ENCODE measurements around the gene PREX1.
"Not testable (repeated sequence)": the region's sequence is repeated elsewhere in the genome, so short reads cannot be mapped to it uniquely, and the experiment has no call there.

Gene PREX1

GRCh38 chr20:48794360-48794759 is 33.4 kb downstream of the PREX1 start:
- DNase-seq (ENCODE audit: low read depth) = no peak

DNA sequence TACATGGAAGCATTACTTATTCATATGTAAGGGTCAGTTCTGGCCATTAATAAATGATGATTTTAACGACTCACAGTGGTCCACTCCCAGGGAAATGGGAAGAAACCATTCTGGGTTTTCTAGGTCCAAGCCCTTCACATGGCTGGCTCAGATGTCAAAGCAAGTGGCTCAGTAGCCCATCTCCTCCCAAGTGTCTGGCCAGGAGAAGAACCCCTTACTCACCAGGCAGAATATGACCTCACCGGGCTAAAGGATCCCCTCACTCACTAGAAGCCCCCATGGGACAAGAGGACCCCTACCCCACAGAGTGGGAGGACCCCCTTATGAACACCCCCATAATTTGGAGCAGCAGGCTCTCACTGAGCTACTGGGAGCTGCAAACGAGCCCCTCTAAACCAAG is 34.0 kb downstream of the PREX1 start:
- no peak for DNase-seq (ENCODE audit: low read depth)

GRCh38 chr20:48791666-48792071 is 36.1 kb downstream of the PREX1 start:
- DNase-seq (ENCODE audit: low read depth) = no peak

DNA sequence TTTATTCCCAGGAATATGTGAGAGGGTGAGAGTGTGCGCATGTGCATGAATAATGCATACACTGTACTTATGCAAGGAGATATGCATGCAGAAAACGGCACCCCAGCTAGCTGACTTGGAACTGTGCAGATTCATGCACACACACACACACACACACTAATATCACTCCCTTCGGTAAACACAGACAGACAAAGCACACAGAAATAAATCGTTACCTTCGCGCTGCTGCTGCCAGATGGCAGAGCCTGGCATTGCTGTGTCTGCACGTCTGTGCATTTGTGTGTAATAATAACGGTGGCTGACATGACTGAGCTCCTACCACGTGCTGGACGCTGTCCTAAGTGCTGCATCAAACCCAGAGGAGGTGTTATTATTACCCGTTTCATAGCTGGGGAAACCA is 36.8 kb downstream of the PREX1 start:
- no peak for DNase-seq (ENCODE audit: low read depth)

DNA sequence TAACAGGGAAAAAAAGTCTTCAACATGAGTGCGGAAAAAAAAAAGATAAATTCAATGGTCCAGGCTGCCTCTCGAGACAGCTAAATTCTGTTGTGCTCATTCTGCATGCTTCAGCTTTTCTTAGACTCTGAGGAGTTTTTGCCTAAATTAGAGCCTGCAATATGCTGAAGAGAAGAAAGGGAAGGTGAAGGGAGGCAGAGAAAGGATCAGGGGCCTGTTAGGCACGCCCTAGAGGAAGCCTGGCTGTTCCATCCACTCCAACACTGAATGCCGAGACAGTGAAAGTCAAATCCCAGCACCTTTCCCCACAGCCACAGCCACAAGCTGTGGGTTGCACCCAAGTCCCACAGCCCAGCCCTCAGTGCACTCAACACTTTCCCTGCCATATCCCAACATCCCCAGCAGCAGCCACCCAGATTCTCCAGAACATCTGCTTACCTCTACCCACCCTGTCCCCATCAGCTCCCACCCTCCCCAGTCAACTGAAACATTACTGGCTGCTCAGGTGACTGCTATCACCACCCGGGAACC is 37.3 kb downstream of the PREX1 start:
- no peak for DNase-seq (ENCODE audit: low read depth)

DNA sequence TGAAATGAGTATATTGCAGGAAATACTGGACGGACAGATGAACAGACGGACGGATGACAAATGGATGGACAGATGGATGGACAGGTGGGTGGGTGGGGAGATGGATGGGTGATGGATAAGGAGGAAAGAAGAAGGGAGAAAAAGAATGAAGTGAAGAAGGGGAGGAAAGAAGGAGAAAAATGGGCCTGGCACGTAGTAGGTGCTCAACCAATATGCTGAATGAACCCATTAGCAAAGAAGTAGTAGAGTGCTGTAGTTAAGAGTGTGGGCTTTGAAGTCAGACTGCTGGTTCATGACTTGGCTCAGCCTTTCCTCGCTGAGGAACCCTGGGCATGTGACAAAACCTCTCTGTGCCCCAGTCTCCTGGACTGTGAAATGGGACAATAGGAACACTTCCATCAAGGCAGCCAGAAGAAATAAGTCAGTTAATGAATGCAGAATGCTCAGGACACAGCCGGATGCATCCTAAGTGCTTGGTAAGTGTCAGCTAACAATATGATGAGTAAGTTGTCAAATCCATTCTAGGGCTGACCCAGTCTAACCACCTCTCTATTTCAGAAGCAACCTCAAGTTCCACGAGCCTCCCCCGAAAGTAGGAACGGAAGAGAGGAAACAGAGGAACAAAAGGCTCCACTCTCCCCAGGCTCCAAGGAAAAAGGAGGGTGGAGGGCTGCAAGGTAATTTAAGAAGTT is 37.9 kb downstream of the PREX1 start:
- no peak for DNase-seq (ENCODE audit: low read depth)

GRCh38 chr20:48789185-48789668 is 38.6 kb downstream of the PREX1 start:
- DNase-seq (ENCODE audit: low read depth) = no peak

- DNase-seq (ENCODE audit: low read depth) = no peak
These were observed 39.2 kb downstream of the PREX1 start for GRCh38 chr20:48788486-48789072.

DNA sequence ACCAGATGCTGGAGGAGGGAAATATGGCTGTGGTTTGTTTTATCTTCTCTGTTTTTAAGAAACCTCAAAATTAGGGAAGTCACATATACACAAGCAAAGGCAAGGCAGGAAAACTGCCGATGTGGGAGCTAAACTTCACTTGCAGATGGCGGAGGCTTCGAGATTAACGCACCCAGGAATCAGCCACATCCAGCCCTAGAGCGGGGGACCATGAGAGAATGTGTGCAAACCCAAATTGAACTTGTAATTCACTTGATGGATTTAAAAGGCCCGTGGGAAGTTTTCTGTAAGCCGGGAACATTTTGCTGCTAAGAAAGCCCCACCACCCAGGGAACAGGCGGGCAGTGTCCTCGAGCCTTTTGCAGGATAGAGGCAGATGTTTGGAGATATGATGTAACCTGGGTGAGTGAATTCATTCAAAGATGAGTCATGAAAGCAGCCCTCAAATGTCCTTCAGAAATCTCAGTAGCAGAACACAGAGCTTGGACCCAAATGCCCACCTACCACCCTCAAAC is 39.9 kb downstream of the PREX1 start:
- no peak for DNase-seq (ENCODE audit: low read depth)

DNA sequence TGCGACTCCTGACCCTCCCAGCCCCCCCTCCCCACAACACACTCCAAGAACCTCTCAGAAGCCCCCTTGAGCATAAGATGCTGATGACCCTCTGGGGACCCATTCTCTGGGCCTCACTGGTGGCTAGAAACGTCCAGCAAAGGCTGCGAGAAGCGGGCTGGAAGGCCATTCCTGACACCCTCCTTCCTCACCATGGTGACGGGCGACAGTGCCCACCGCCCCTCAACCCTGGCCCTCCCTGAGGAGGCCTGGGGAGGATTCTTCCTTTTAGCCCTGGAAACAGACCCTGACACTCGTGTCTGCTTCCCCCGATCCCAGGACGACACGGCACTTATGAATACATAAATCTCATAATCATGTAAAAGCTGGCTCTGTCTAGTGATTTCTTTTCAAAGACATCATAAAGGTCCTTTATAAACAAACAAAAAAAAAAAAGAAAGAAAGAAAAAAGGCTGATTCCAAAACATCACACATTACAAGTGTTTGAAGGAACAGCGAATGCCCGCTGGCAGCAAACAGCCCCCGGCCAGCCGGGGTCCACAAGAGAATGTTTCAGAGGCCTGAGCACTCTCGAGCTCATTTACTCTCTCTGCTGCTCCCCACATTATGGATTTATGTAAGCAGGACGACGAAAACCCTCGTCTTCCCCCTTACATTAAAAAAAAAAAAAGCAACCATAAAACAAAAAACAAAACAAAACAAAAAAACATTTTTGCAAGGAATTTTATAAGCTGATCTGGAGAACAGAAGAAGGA is 40.7 kb downstream of the PREX1 start:
- DNase-seq (ENCODE audit: low read depth) = no peak

- no peak for DNase-seq (ENCODE audit: low read depth)
These were observed 42.0 kb downstream of the PREX1 start for GRCh38 chr20:48785801-48786200.

DNA sequence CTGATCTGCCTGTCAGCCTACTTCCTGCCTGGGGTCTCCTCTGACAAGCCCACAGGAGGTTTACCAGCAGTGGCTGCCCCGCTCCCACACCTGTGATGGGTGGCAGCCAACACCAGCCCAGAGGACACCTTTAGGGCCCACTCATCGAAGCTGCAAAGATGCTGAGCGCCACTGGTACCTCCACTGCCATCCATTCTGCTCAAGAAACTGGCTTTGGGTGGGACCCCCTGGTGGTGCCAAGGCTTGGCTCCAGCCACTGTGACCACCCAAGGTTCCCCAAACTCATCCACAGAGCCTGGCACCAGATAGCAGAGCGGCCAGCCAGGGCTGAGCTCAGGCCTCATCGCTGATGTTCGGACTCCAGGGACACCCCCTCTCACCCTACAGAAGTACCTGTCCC is 42.5 kb downstream of the PREX1 start:
- no peak for DNase-seq (ENCODE audit: low read depth)

DNA sequence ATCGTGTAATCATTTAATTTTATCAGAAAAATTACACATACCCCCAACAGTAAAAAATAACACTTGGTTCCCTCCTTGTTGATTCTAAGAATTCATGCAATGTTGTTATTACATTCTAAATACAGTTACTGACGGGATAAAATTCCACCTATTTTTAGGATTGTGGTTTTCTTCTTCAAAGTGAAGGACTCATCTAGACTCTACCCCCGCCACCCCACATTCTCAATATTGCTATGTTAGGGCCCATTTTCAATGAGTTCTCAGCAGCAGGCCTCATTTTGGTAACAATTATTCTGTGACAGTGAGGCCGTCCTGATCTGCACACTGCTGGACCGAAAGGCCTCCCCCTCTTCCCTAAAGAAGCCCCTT is 43.5 kb downstream of the PREX1 start:
- no peak for DNase-seq (ENCODE audit: low read depth)

DNA sequence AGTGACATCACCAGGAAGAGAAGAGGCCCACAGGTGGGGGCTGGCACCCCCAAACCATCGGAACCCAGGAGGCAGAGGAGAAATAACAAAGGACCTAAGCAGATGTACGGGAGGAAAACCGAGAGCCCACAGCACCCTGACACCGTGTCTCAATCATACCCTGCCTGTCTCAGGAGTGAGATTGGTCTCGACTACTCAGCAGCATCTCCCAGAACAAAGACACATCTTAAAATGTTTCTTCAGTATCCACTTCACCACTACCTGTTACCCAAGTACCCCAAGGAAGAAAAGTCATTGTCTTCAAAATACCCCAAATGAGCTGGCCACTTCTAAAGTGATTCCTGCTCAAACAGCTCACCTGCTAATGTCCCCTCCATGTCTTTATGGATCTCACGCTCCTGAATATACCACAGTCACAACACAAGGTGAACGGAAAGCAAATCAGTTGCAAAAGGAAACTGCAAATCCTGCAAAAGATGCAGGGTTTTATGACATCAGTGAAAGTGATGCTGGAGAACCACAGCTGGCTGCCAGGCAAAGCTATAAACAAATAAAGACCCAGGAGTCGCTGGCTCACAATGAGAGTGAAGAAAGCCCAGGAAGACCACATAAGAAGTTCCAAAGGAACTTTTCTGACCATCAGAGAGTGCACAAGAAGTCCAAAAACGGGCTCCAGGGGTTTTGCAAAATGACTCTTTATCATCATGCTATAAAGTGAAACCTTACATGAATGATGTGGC is 44.1 kb downstream of the PREX1 start:
- DNase-seq (ENCODE audit: low read depth) = no peak

- no peak for DNase-seq (ENCODE audit: low read depth)
These were observed 44.9 kb downstream of the PREX1 start for GRCh38 chr20:48782901-48783308.

DNA sequence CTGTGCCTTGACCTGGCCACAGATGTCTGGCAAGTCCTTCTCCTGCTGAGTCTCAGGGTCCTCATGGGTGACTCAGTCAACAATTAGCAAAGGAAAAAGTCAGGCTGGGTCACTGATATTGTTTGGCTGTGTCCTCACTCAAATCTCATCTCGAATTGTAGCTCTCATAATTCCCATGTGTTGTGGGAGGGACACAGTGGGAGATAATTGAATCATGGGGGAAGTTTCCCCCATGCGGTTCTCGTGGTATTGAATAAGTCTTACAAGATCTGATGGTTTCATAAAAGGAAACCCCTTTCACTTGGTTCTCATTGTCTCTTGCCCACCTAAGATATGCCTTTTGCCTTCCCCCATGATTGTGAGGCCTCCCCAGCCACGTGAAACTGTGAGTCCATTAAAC is 45.7 kb downstream of the PREX1 start:
- no peak for DNase-seq (ENCODE audit: low read depth)

DNA sequence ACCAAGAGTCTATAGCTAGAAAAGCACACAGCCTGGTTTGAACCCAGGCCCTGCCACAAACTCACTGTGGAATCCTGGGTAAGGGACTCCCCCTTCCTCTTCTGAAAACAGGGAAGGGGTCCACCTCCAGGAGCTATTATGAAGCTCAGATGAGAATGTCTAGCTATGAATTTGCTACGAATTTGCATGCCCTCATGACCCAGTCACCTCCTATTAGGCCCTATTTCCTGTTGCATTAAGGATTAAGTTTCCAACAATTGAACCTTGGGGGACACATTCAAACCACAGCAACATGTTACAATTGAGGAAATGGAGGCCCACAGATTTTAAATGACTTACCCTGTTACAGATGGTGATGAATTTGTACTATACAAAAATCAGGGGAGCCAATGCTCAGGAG is 46.2 kb downstream of the PREX1 start:
- no peak for DNase-seq (ENCODE audit: low read depth)

DNA sequence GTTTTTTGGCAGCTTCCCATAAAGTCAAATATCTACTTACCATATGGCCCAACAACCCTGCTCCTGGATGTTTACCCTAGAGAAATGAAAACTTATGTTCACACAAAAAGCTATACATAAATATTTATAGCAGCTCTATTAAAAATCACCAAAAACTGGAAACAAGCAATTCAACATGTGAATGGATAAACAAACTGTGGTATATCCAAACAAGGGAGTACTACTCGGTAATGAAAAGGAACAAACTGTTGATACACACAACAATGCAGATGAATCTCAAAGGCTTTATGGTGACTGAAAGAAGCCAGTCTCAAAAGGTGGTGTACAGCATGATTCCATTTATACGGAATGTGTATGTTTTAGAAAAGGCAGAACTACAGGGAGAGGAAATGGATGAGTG is 48.4 kb downstream of the PREX1 start:
- no peak for DNase-seq (ENCODE audit: low read depth)

- no peak for DNase-seq (ENCODE audit: low read depth)
These were observed 50.0 kb downstream of the PREX1 start for GRCh38 chr20:48777821-48778220.

GRCh38 chr20:48777005-48777404 is 50.8 kb downstream of the PREX1 start:
- DNase-seq (ENCODE audit: low read depth) = no peak

DNA sequence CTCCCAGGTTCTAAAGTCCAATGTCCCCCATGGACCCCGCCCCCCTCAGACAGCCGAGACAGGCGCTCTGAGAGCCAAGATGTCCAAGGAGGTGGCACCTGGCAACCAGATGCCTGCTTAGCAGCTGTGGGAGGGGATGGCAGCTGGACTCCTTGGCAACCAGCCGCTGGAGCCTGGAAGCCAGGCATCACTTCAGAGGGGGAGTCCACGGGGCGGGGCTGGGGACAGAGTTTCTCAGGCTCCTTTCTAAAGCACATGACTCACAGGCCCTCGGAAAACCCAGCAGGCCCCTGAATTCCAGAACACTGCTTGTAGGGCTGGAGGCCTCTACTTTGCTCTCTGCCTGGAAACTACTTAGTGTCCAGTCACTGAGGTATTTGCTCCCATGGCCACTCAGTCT is 51.5 kb downstream of the PREX1 start:
- DNase-seq (ENCODE audit: low read depth) = no peak

DNA sequence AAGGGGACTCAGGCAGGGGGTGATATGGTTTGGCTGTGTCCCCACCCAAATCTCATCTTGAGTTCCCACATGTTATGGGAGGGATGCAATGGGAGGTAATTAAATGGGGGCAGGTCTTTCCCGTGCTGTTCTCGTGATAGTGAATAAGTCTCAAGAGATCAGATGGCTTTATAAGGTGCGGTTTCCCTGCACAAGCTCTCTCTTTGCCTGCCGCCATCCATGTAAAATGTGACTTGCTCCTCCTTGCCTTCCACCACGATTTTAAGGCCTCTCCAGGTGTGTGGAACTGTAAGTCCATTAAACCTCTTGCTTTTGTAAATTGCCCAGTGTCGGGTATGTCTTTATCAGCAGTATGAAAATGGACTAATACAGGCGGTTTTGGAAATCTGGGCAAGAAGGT is 52.3 kb downstream of the PREX1 start:
- DNase-seq (ENCODE audit: low read depth) = not testable (repeated sequence)
